ENCODE data around the gene OR4K5. TPM values are rescaled to one million over a fixed set of nuclear protein-coding genes. Genes with fewer than 3 reads are reported as not detected.

The OR4K5 gene
- total RNA-seq, 1 experiment from 2014 or later = not detected

Other genes starting within 250 kb of the OR4K5 start
- not detected in 2 replicates for gene OR11H2, start 206.7 kb upstream of the OR4K5 start, total RNA-seq (2014; rRNA removed; shearing (Covaris generic))
- not detected in 2 replicates for gene OR4Q3, start 177.0 kb upstream of the OR4K5 start, total RNA-seq (2014; rRNA removed; shearing (Covaris generic))
- not detected in 2 replicates for gene OR4M1, start 147.1 kb upstream of the OR4K5 start, total RNA-seq (2014; rRNA removed; shearing (Covaris generic))
- not detected in 2 replicates for gene OR4N2, start 116.8 kb upstream of the OR4K5 start, total RNA-seq (2014; rRNA removed; shearing (Covaris generic))
- not detected in 2 replicates for gene OR4K2, start 45.5 kb upstream of the OR4K5 start, total RNA-seq (2014; rRNA removed; shearing (Covaris generic))
- not detected in 2 replicates for gene OR4K1, start 10.3 kb downstream of the OR4K5 start, total RNA-seq (2014; rRNA removed; shearing (Covaris generic))
- gene OR4K15, start 55.0 kb downstream of the OR4K5 start, total RNA-seq (2014; rRNA removed; shearing (Covaris generic)) = not detected in 2 replicates
- gene OR4Q2, start 81.6 kb downstream of the OR4K5 start, total RNA-seq (2014; rRNA removed; shearing (Covaris generic)) = not detected in 2 replicates
- not detected in 2 replicates for gene OR4K14, start 98.7 kb downstream of the OR4K5 start, total RNA-seq (2014; rRNA removed; shearing (Covaris generic))
- gene OR4K13, start 115.4 kb downstream of the OR4K5 start, total RNA-seq (2014; rRNA removed; shearing (Covaris generic)) = not detected in 2 replicates
- gene OR4L1, start 139.4 kb downstream of the OR4K5 start, total RNA-seq (2014; rRNA removed; shearing (Covaris generic)) = not detected in 2 replicates
- gene OR4K17, start 190.1 kb downstream of the OR4K5 start, total RNA-seq (2014; rRNA removed; shearing (Covaris generic)) = not detected in 2 replicates
- not detected in 2 replicates for gene OR4N5, start 218.2 kb downstream of the OR4K5 start, total RNA-seq (2014; rRNA removed; shearing (Covaris generic))